ENCODE data around the gene GPC6. TPM values are rescaled to one million over a fixed set of nuclear protein-coding genes. Genes with fewer than 3 reads are reported as not detected.

The GPC6 gene
- total RNA-seq, 1 experiment from 2014 or later, result not detected

DNA sequence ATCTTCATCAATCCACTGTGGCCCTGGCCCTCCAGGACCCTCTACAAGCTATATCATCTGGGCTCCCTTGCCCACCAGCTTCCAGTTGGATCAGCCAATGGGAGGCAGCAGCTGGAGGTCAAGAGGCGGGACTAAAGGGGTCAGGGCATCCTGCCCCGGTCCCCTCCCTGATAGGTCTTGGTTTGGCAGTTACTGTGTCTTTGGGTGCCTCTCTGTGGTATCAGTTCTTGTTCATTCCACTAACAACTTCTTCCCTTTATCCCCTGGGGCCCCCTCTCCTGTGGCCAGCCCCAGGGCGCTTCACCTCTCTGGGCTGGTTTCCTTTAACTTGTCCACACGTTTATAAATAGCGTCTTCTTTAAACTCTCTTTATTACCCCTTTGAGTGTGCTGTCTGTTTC lies 1169.3 kb downstream of the GPC6 start:
- TF ChIP-seq, protein P1, sequence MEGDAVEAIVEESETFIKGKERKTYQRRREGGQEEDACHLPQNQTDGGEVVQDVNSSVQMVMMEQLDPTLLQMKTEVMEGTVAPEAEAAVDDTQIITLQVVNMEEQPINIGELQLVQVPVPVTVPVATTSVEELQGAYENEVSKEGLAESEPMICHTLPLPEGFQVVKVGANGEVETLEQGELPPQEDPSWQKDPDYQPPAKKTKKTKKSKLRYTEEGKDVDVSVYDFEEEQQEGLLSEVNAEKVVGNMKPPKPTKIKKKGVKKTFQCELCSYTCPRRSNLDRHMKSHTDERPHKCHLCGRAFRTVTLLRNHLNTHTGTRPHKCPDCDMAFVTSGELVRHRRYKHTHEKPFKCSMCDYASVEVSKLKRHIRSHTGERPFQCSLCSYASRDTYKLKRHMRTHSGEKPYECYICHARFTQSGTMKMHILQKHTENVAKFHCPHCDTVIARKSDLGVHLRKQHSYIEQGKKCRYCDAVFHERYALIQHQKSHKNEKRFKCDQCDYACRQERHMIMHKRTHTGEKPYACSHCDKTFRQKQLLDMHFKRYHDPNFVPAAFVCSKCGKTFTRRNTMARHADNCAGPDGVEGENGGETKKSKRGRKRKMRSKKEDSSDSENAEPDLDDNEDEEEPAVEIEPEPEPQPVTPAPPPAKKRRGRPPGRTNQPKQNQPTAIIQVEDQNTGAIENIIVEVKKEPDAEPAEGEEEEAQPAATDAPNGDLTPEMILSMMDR (conservative IDR thresholded peaks at IDR 0.05), result no peak
- TF ChIP-seq EZH2 (IDR thresholded peaks at IDR 0.05; ENCODE audit: low read depth), result no peak
- no peak for DNase-seq
- no peak overlapping the region for H2AFZ ChIP-seq
- ChIA-PET POLR2A (ENCODE audit: unreplicated experiment) (no interaction called here), CTCF (no interaction called here)
- H3K27ac ChIP-seq, result no peak overlapping the region
- no peaks in the 10 kb centered on the region for H3K27me3 ChIP-seq (ENCODE audit: insufficient read depth, low read depth)
- intact Hi-C loops (cut with micrococcal nuclease; ENCODE audit: unreplicated experiment), result no loop called here
- H3K36me3 ChIP-seq (ENCODE audit: low read depth), result no peaks in the 10 kb centered on the region
- H3K9me2 ChIP-seq (ENCODE audit: insufficient read depth), result 0 out of 2 replicates have a peak, but pooled peaks cover 5% of the 10 kb centered on the region
- BruUV-seq (replicated peaks), result no TSS peak
- H3K9me3 ChIP-seq (ENCODE audit: insufficient read depth, low read depth), result no peaks in the 10 kb centered on the region
- H3K4me3 ChIP-seq, result no peak overlapping the region
- no peaks in the 10 kb centered on the region for H4K20me1 ChIP-seq (ENCODE audit: insufficient read depth)
- no peaks in the 10 kb centered on the region for H3F3A ChIP-seq (ENCODE audit: insufficient read depth, low read depth)
- H3K79me2 ChIP-seq (ENCODE audit: low read depth), result no peaks in the 10 kb centered on the region
- no peaks in the 10 kb centered on the region for H3K4me1 ChIP-seq (replicated peaks; ENCODE audit: insufficient read depth)
- H3K4me2 ChIP-seq, result no peak overlapping the region

DNA sequence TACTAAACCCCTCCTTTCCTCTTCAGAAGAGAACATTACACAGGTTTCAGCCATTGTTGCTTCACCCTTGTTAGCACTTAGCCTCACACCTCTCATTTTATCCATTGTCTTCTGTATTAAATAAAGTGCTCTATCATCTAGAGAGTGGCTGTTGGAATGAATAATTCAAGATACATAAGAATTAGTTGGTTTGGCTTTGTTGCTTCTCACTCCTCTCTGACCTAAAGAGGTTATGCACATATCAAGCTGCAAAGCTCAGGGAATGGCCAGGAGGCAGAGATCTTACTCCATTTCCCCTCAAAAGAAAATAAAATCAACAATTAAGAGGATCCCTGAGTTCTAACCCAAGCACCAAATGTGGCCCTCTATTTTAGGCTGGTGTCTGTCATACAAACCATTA lies 1173.2 kb downstream of the GPC6 start:
- intact Hi-C loops (cut with micrococcal nuclease; ENCODE audit: unreplicated experiment), result no loop called here
- no peak overlapping the region for H3K4me2 ChIP-seq
- DNase-seq, result no peak
- H3K9me2 ChIP-seq (ENCODE audit: insufficient read depth), result no peaks in the 10 kb centered on the region
- ChIA-PET CTCF (no interaction called here), POLR2A (ENCODE audit: unreplicated experiment) (no interaction called here)
- no peaks in the 10 kb centered on the region for H3K27me3 ChIP-seq (ENCODE audit: insufficient read depth, low read depth)
- H3K27ac ChIP-seq, result no peak overlapping the region
- no peak overlapping the region for H2AFZ ChIP-seq
- no peaks in the 10 kb centered on the region for H3K9me3 ChIP-seq (ENCODE audit: insufficient read depth, low read depth)
- BruUV-seq (replicated peaks), result no TSS peak
- no peaks in the 10 kb centered on the region for H3K36me3 ChIP-seq (ENCODE audit: low read depth)
- H3K4me3 ChIP-seq, result no peak overlapping the region
- no peaks in the 10 kb centered on the region for H3K4me1 ChIP-seq (replicated peaks; ENCODE audit: insufficient read depth)
- TF ChIP-seq, protein P1 (conservative IDR thresholded peaks at IDR 0.05), result no peak
- TF ChIP-seq EZH2 (IDR thresholded peaks at IDR 0.05; ENCODE audit: low read depth), result no peak
- no peaks in the 10 kb centered on the region for H4K20me1 ChIP-seq (ENCODE audit: insufficient read depth)
- H3F3A ChIP-seq (ENCODE audit: insufficient read depth, low read depth), result no peaks in the 10 kb centered on the region
- H3K79me2 ChIP-seq (ENCODE audit: low read depth), result no peaks in the 10 kb centered on the region

DNA sequence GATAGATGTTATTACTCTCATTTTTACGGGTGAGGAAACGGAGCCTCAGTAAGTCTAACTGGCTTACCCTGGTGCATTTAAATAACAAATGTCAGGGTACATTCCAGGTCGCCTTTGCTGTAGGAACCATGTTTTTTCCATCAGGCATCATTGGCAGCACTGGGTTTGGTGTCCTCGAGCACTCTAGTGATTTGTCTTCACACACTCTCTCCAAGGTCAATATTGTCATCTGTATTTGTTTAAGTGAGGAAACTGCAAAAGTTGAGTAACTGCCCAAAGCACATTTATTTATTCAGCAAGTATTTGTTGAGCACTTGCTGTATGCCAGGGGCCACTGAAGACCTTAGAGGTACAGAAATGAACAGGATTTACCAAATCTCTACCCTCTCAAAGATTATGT lies 1174.3 kb downstream of the GPC6 start:
- Histone ChIP-seq H3K27ac (no peak overlapping the region), H3K4me1 (replicated peaks; ENCODE audit: insufficient read depth) (no peaks in the 10 kb centered on the region), H3K36me3 (ENCODE audit: low read depth) (no peaks in the 10 kb centered on the region), H2AFZ (peak overlapping the region; percentile 1; the same call in 1 of the 2 replicates), H3K27me3 (ENCODE audit: insufficient read depth, low read depth) (no peaks in the 10 kb centered on the region), H3K9me3 (ENCODE audit: insufficient read depth, low read depth) (no peaks in the 10 kb centered on the region), H3F3A (ENCODE audit: insufficient read depth, low read depth) (no peaks in the 10 kb centered on the region), H3K4me3 (no peak overlapping the region), H4K20me1 (ENCODE audit: insufficient read depth) (no peaks in the 10 kb centered on the region), H3K4me2 (no peak overlapping the region), H3K9me2 (ENCODE audit: insufficient read depth) (no peaks in the 10 kb centered on the region), H3K79me2 (ENCODE audit: low read depth) (no peaks in the 10 kb centered on the region)
- CTCF ChIA-PET, result no interaction called here
- intact Hi-C loops (cut with micrococcal nuclease; ENCODE audit: unreplicated experiment), result no loop called here
- TF ChIP-seq, protein P1 (conservative IDR thresholded peaks at IDR 0.05), result no peak
- TF ChIP-seq EZH2 (IDR thresholded peaks at IDR 0.05; ENCODE audit: low read depth), result no peak
- DNase-seq, result no peak
- POLR2A ChIA-PET (ENCODE audit: unreplicated experiment), result no interaction called here
- no TSS peak for BruUV-seq (replicated peaks)
